GM19025 (cell line): ENCODE data around the gene AARSD1.
"Not testable (repeated sequence)": the region's sequence is repeated elsewhere in the genome, so short reads cannot be mapped to it uniquely, and the experiment has no call there.

Experiments used
- ATAC-seq: cut with Tn5 transposase; IDR thresholded peaks from one replicate; pipeline ENCODE4 v1.9.1; 2021; ENCODE audit warnings: mild to moderate bottlenecking, low read depth, moderate library complexity; ENCODE audit not compliant: unreplicated experiment

AARSD1 gene

GRCh38 chr17:42920922-42921321 lies 43.3 kb downstream of the AARSD1 start:
- no peak for ATAC-seq

- no peak for ATAC-seq
These were observed 44.0 kb downstream of the AARSD1 start for GRCh38 chr17:42920106-42920900.

GRCh38 chr17:42919522-42920077 lies 44.7 kb downstream of the AARSD1 start:
- not testable (repeated sequence) for ATAC-seq

- ATAC-seq, result no peak
These were observed 45.2 kb downstream of the AARSD1 start for GRCh38 chr17:42918902-42919521.

GRCh38 chr17:42917236-42917603 lies 47.0 kb downstream of the AARSD1 start:
- ATAC-seq, result no peak

- not testable (repeated sequence) for ATAC-seq
These were observed 47.6 kb downstream of the AARSD1 start for GRCh38 chr17:42916388-42917235.

GRCh38 chr17:42915288-42915687 lies 49.0 kb downstream of the AARSD1 start:
- not testable (repeated sequence) for ATAC-seq

GRCh38 chr17:42913981-42914617 lies 50.2 kb downstream of the AARSD1 start:
- ATAC-seq, result no peak

GRCh38 chr17:42913522-42913921 lies 50.7 kb downstream of the AARSD1 start:
- ATAC-seq, result no peak

GRCh38 chr17:42908872-42909700 lies 55.2 kb downstream of the AARSD1 start:
- ATAC-seq, result no peak

GRCh38 chr17:42906772-42907446 lies 57.3 kb downstream of the AARSD1 start:
- ATAC-seq, result no peak

GRCh38 chr17:42904110-42904469 lies 60.2 kb downstream of the AARSD1 start:
- ATAC-seq, result no peak

- no peak for ATAC-seq
These were observed 62.6 kb downstream of the AARSD1 start for GRCh38 chr17:42901535-42902229.
